ENCODE measurements around the gene GABRA6.

DNA sequence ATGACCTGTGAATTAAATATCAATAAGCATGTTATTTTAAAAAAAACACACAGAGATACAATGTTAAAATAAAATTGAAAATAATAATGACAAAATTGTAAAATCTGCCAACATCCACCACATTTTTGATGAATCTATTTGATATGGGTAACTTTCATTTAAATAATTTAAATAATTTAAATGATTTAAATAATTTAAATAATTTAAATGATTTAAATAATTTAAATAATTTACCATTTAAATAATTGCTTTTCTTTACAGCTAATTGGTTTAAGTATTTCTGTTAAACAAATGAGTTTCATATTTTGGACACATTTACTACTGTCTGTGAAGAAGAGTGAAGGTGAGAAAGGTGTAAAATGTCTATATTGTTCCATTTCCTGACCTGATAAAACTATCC, 22.1 kb upstream of the GABRA6 start:
- TF ChIP-seq POLR2A (IDR thresholded peaks at IDR 0.05) = no peak
- TF ChIP-seq CTCF (IDR thresholded peaks at IDR 0.05) = no peak
- TF ChIP-seq POLR2AphosphoS5 (IDR thresholded peaks at IDR 0.05) = no peak
- no peak for TF ChIP-seq EP300 (IDR thresholded peaks at IDR 0.05)

Data from upper lobe of left lung (tissue), 4 donors.